MM.1S (cell line): Measurements from ENCODE around the gene TSPAN31.

ENCODE experiments used
- DNase-seq: peaks from one replicate; pipeline ENCODE4 v3.0.0-alpha.2; 2015
- H2AFZ ChIP-seq: fragments of 300-600 bp; sonication (generic); 2 replicates; pipeline ENCODE4 v1.6.0; 2016; ENCODE audit warnings: antibody characterized with exemption, low read length
- H3F3A ChIP-seq: fragments of 300-600 bp; sonication (generic); 2 replicates; pipeline ENCODE4 v1.6.1; 2016; ENCODE audit warnings: mild to moderate bottlenecking, antibody characterized with exemption, low read length, moderate library complexity, mixed read lengths; ENCODE audit not compliant: insufficient read depth
- H3K27ac ChIP-seq: fragments of 300-600 bp; sonication (generic); 2 replicates; pipeline ENCODE4 v1.5.1; 2016; ENCODE audit warnings: mild to moderate bottlenecking, low read length
- H3K27me3 ChIP-seq: fragments of 300-600 bp; sonication (generic); replicated peaks from 2 replicates; pipeline ENCODE4 v1.6.0; 2016; ENCODE audit warnings: low read length; ENCODE audit not compliant: insufficient read depth
- H3K36me3 ChIP-seq: fragments of 300-600 bp; sonication (generic); replicated peaks from 2 replicates; pipeline ENCODE4 v1.6.1; 2016; ENCODE audit warnings: mild to moderate bottlenecking, low read length, mixed read lengths; ENCODE audit not compliant: insufficient read depth
- H3K4me1 ChIP-seq: fragments of 300-600 bp; sonication (generic); 2 replicates; pipeline ENCODE4 v1.6.1; 2016; ENCODE audit warnings: low read length, mixed read lengths
- H3K4me2 ChIP-seq: fragments of 300-600 bp; sonication (generic); 2 replicates; pipeline ENCODE4 v1.6.0; 2016; ENCODE audit warnings: low read depth, low read length
- H3K4me3 ChIP-seq: fragments of 300-600 bp; sonication (generic); 2 replicates; pipeline ENCODE4 v1.5.1; 2016; ENCODE audit warnings: low read length, mixed read lengths
- H3K79me2 ChIP-seq: fragments of 300-600 bp; sonication (generic); 2 replicates; pipeline ENCODE4 v1.6.1; 2016; ENCODE audit warnings: mixed run types, low read length, mixed read lengths
- H3K9ac ChIP-seq: fragments of 300-600 bp; sonication (generic); 2 replicates; pipeline ENCODE4 v1.6.1; 2016; ENCODE audit warnings: low read length, mixed read lengths
- H3K9me2 ChIP-seq: fragments of 300-600 bp; sonication (generic); replicated peaks from 2 replicates; pipeline ENCODE4 v1.6.1; 2016; ENCODE audit warnings: mild to moderate bottlenecking, low read length, mixed read lengths; ENCODE audit not compliant: insufficient read depth
- H3K9me3 ChIP-seq: fragments of 300-600 bp; sonication (generic); replicated peaks from 2 replicates; pipeline ENCODE4 v1.6.1; 2016; ENCODE audit warnings: mild to moderate bottlenecking, low read length, mixed read lengths; ENCODE audit not compliant: insufficient read depth
- H4K20me1 ChIP-seq: fragments of 300-600 bp; sonication (generic); 2 replicates; pipeline ENCODE4 v1.6.1; 2016; ENCODE audit warnings: mild to moderate bottlenecking, low read length, moderate library complexity, mixed read lengths; ENCODE audit not compliant: insufficient read depth
- CTCF ChIP-seq: fragments of 300-600 bp; sonication (generic); IDR thresholded peaks from 2 replicates; pipeline ENCODE4 v1.5.1; 2016; ENCODE audit warnings: antibody characterized with exemption, low read length, mixed read lengths
- EZH2 ChIP-seq: fragments of 300-600 bp; sonication (generic); optimal IDR thresholded peaks from 2 replicates; pipeline ENCODE3; 2017; ENCODE audit warnings: low read depth, mild to moderate bottlenecking, antibody characterized with exemption, low read length, mixed read lengths
- EZH2phosphoT487 ChIP-seq: fragments of 300-600 bp; sonication (generic); IDR thresholded peaks from 2 replicates; pipeline ENCODE4 v1.6.1; 2018; ENCODE audit warnings: antibody characterized with exemption, low read length

The TSPAN31 gene

GRCh38 chr12:57698414-57698813, 46.4 kb upstream of the TSPAN31 start:
- Histone ChIP-seq H3K4me2 (no peak overlapping the region), H4K20me1 (no peaks in the 10 kb centered on the region), H2AFZ (no peak overlapping the region), H3K9me3 (no peaks in the 10 kb centered on the region), H3K27me3 (no peaks in the 10 kb centered on the region), H3K9me2 (no peaks in the 10 kb centered on the region), H3F3A (no peaks in the 10 kb centered on the region), H3K36me3 (peaks cover 8% of the 10 kb centered on the region; the same call in 1 of the 2 replicates), H3K79me2 (peaks cover 23% of the 10 kb centered on the region), H3K9ac (no peak overlapping the region), H3K4me1 (peaks cover 8% of the 10 kb centered on the region; the same call in 1 of the 2 replicates), H3K27ac (no peak overlapping the region), H3K4me3 (no peak overlapping the region)
- DNase-seq, result no peak
- TF ChIP-seq EZH2 (no peak), EZH2phosphoT487 (no peak), CTCF (no peak)

GRCh38 chr12:57700317-57700716, 44.5 kb upstream of the TSPAN31 start:
- Histone ChIP-seq H3K4me1 (peaks cover under 1% of the 10 kb centered on the region; the same call in 1 of the 2 replicates), H3K9me2 (no peaks in the 10 kb centered on the region), H3K27me3 (no peaks in the 10 kb centered on the region), H3K79me2 (peaks cover 9% of the 10 kb centered on the region), H3K4me2 (no peak overlapping the region), H3K9me3 (no peaks in the 10 kb centered on the region), H4K20me1 (no peaks in the 10 kb centered on the region), H3K4me3 (no peak overlapping the region), H3K27ac (no peak overlapping the region), H3K36me3 (peaks cover 8% of the 10 kb centered on the region), H2AFZ (no peak overlapping the region), H3K9ac (no peak overlapping the region), H3F3A (no peaks in the 10 kb centered on the region)
- no peak for DNase-seq
- TF ChIP-seq EZH2 (no peak), CTCF (no peak), EZH2phosphoT487 (no peak)

- H3K9me2 ChIP-seq, result no peaks in the 10 kb centered on the region
- no peaks in the 10 kb centered on the region for H3K79me2 ChIP-seq
- DNase-seq, result no peak
- no peak overlapping the region for H3K4me2 ChIP-seq
- no peak overlapping the region for H2AFZ ChIP-seq
- no peaks in the 10 kb centered on the region for H3K27me3 ChIP-seq
- no peaks in the 10 kb centered on the region for H3K4me1 ChIP-seq
- TF ChIP-seq EZH2 (no peak), CTCF (no peak), EZH2phosphoT487 (no peak)
- H3K9ac ChIP-seq, result no peak overlapping the region
- H3K36me3 ChIP-seq, result no peaks in the 10 kb centered on the region; the same call in 1 of the 2 replicates
- H4K20me1 ChIP-seq, result no peaks in the 10 kb centered on the region
- H3K4me3 ChIP-seq, result no peak overlapping the region
- no peaks in the 10 kb centered on the region for H3K9me3 ChIP-seq
- H3F3A ChIP-seq, result no peaks in the 10 kb centered on the region
- no peak overlapping the region for H3K27ac ChIP-seq
Measured at GRCh38 chr12:57707250-57707649, 37.6 kb upstream of the TSPAN31 start.
